Esophagus squamous epithelium (tissue), 4 donors: ENCODE measurements around the gene EPHA6.

Experiments
- POLR2A ChIP-seq, 4 donors: fragments of 450-650 bp; IDR thresholded peaks; one replicate each; pipeline ENCODE4 v1.6.1; 2017; ENCODE audit warnings: antibody characterized with exemption in 4 of 4, mild to moderate bottlenecking in 4 of 4, moderate library complexity in 3 of 4
- TF ChIP-seq, protein P1 (sequence below), 6 experiments: fragments of 450-650 bp in 4 of 6; fragments of 200-600 bp in 2 of 6; sonication (generic) in 2 of 6; IDR thresholded peaks; one replicate each; pipeline ENCODE4 v1.5.1; 2016 to 2019; ENCODE audit warnings: antibody characterized with exemption in 6 of 6, mild to moderate bottlenecking in 4 of 6, moderate library complexity in 4 of 6

DNA sequence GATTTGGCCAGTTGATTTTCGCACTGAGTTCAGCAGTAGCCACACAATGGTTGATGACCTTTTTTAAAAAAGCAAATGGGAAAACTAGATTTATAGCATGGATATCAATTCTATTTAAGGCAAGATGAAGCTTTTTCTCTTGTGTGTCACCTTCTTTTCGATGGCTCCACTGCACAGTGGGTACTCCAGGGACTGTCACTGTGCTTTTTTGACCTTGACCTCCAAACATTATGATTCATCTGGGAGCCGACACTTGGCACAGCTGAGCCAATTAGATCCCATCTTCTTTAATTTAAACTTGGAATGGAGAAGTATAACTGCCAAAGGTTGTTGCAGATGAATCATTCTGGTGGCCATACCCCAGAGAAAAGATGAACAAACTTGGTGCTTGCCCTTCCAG is 367.3 kb downstream of the EPHA6 start:
- TF ChIP-seq POLR2A (IDR thresholded peaks at IDR 0.05), result no peak
- TF ChIP-seq, protein P1, sequence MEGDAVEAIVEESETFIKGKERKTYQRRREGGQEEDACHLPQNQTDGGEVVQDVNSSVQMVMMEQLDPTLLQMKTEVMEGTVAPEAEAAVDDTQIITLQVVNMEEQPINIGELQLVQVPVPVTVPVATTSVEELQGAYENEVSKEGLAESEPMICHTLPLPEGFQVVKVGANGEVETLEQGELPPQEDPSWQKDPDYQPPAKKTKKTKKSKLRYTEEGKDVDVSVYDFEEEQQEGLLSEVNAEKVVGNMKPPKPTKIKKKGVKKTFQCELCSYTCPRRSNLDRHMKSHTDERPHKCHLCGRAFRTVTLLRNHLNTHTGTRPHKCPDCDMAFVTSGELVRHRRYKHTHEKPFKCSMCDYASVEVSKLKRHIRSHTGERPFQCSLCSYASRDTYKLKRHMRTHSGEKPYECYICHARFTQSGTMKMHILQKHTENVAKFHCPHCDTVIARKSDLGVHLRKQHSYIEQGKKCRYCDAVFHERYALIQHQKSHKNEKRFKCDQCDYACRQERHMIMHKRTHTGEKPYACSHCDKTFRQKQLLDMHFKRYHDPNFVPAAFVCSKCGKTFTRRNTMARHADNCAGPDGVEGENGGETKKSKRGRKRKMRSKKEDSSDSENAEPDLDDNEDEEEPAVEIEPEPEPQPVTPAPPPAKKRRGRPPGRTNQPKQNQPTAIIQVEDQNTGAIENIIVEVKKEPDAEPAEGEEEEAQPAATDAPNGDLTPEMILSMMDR (IDR thresholded peaks at IDR 0.05), result no peak
